Coronary artery (tissue), 2 donors: ENCODE results near the gene CDH11.

Experiments
- DNase-seq: peaks from one replicate; pipeline ENCODE4 v3.0.0-alpha.2; 2017; ENCODE audit warnings: low spot score
- H3K27ac ChIP-seq, 2 donors: fragments of 200-600 bp; sonication (generic); one replicate each; pipeline ENCODE4 v1.5.1; 2016 to 2019
- H3K4me3 ChIP-seq: fragments of 200-600 bp; sonication (generic); 2 replicates; pipeline ENCODE4 v1.5.1; 2016; ENCODE audit warnings: mild to moderate bottlenecking, moderate library complexity
- TF ChIP-seq, protein P1 (sequence below): fragments of 200-600 bp; sonication (generic); IDR thresholded peaks from one replicate; pipeline ENCODE4 v1.5.1; 2019; ENCODE audit warnings: antibody characterized with exemption

Gene CDH11

DNA sequence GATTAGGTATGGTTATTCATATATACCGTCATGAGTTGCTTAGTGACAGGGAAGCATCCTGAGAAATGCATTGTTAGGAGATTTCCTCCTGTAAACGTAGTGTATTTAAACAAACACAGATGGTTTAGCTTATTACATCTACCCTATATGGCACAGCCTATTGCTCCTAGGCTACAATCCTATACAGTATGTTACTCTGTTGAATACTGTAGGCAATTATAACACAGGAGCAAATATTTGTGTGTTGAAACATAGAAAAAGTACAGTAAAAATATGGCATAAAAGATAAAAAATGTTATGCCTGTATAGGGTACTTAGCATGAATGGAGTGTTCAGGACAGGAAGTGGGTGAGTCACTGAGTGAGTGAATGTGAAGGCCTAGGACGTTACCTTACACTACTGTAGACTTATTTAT lies 157.7 kb downstream of the CDH11 start:
- no peak for DNase-seq
- TF ChIP-seq, protein P1, sequence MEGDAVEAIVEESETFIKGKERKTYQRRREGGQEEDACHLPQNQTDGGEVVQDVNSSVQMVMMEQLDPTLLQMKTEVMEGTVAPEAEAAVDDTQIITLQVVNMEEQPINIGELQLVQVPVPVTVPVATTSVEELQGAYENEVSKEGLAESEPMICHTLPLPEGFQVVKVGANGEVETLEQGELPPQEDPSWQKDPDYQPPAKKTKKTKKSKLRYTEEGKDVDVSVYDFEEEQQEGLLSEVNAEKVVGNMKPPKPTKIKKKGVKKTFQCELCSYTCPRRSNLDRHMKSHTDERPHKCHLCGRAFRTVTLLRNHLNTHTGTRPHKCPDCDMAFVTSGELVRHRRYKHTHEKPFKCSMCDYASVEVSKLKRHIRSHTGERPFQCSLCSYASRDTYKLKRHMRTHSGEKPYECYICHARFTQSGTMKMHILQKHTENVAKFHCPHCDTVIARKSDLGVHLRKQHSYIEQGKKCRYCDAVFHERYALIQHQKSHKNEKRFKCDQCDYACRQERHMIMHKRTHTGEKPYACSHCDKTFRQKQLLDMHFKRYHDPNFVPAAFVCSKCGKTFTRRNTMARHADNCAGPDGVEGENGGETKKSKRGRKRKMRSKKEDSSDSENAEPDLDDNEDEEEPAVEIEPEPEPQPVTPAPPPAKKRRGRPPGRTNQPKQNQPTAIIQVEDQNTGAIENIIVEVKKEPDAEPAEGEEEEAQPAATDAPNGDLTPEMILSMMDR = no peak
- H3K4me3 ChIP-seq = no peak overlapping the region
- no peak overlapping the region for H3K27ac ChIP-seq

DNA sequence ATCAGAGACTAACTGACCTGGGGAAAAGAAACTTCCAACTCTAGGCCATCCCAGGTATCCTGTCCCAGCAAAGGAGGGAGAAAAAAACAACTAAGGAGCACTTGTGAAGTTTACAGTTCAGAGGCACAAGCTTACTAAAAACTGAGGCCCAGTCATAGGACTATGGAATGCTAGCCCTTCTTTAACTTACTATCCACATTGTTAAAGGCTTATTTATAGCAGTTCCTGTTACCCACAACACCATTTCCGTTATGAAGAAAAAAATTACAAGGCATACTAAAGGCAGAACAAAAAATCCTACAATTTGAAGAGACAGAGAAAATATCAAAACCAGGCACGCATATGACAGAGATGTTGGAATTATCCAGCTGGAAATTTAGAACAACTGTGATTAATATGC lies 159.1 kb downstream of the CDH11 start:
- TF ChIP-seq, protein P1 = no peak
- DNase-seq = no peak
- no peak overlapping the region for H3K27ac ChIP-seq

DNA sequence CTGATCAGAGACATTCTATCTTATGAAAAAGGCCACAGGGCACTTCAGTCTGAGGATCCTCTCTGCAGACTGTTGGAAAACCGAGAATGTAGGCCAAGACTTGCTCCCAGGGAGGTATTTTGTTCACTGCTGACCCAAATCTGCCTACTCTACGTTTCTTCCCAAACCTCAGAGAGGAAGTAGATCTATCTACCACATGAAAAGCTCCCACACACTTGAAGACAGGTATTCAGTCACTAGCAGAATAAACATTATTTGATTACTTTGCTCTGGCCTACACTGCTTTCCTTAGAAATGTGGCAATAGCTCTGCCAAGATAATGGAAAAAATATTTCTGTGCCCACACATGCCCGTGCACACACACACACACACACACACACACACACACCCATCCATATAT lies 164.6 kb downstream of the CDH11 start:
- TF ChIP-seq, protein P1 = no peak
- DNase-seq = no peak
- H3K27ac ChIP-seq = no peak overlapping the region
- no peak overlapping the region for H3K4me3 ChIP-seq

More for the DNA sequence above, 159.1 kb downstream of the CDH11 start:
- H3K4me3 ChIP-seq = no peak overlapping the region

DNA sequence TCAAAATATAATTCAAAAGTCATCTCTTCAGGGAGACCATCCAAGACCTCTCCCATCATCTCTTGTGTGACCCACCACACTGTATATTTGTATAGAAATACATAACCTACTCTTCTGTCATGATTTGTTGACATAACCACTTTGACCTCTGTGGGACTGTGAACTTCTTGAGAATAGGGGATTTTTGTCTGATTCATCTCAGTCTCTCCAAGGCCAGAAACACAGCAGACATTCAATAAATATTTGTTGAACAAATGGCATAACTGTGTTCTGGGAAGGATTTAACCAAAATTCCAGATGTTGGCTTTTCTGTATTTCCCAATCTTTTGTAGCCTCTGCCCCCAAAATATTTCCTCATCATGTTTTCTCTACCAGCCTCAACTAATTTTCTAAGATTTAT lies 169.7 kb downstream of the CDH11 start:
- TF ChIP-seq, protein P1 = no peak
- DNase-seq = no peak
- Histone ChIP-seq H3K27ac (peak overlapping the region in 1 of 2 donors; percentile 20), H3K4me3 (no peak overlapping the region)

DNA sequence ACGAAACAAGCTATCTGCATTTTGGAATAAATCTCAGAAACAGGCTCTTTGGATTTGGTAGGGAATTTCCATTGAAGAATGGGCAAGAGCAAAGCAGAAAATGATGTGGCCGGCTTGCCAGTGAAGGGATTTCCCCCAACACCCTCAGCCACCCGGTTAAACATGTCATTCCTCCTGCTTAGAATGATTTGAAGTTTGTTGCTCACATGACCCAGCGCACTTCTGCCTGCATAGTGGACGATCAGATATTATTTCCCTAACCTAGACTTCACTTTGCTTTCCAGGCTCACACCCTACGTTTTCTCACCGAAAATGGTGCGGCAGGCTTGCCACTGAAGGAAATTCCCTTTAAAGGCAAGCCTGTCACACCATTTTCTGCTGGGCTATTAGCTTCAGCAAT lies 170.7 kb downstream of the CDH11 start:
- TF ChIP-seq, protein P1 = no peak
- H3K27ac ChIP-seq = no peak overlapping the region

DNA sequence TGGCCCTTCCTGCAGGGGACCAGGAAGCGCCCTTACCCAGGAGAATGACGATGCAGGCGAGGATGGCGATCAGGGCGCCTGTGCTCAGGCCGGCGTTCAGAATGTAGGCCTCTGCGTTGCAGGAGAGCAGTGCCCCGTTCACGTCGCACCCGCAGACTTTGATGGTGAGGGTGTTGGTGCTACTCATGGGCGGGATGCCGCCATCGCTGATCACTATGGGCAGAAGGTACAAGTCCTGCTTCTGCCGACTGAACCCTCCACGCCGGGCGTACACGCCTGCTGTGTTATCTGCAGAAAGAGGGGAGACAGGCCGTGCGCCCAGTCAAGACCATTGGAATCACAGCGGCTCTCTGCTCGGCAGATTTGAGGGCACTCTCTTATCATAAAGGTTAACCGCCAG lies 171.1 kb downstream of the CDH11 start:
- no peak overlapping the region for H3K27ac ChIP-seq
- TF ChIP-seq, protein P1 = no peak
- DNase-seq = no peak
- H3K4me3 ChIP-seq = no peak overlapping the region

More for the DNA sequence above, 170.7 kb downstream of the CDH11 start:
- no peak for DNase-seq
- H3K4me3 ChIP-seq = no peak overlapping the region

DNA sequence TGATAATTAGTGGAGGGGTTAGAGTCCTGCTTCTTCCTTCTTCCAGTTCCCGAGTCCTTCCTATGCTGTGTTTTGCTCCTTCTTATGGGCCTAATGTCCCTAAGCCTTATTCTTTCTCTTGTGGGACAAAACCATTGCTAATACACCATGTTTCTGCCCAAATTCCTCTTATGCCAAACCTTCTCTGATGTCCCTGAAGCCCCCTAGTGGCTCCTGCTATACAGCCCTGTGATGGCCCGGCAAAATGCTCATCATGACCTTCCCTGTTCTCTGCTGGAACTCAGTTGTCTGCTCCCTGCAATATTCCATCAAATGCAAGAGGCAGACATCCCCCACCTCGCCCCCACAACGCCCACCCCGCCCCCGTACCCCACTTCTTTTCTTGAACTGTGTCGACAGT lies 171.6 kb downstream of the CDH11 start:
- Histone ChIP-seq H3K4me3 (no peak overlapping the region), H3K27ac (no peak overlapping the region)
- TF ChIP-seq, protein P1 = no peak
- DNase-seq = no peak
